ENCODE measurements around the gene PNLIPRP1.

PNLIPRP1 gene

GRCh38 chr10:116653885-116654284 is 63.1 kb downstream of the PNLIPRP1 start:
- DNase-seq (ENCODE audit: low spot score), result no peak
- in situ Hi-C loops (cut with MboI; ENCODE audit: low pct_unique_long_range_greater_than_20kb, low sequenced_read_pairs, unreplicated experiment), result no loop called here
- no peak for TF ChIP-seq CTCF (IDR thresholded peaks at IDR 0.05; ENCODE audit: extremely low read depth, insufficient read depth, missing control alignments)

GRCh38 chr10:116654816-116655215 is 64.1 kb downstream of the PNLIPRP1 start:
- in situ Hi-C loops (cut with MboI; ENCODE audit: low pct_unique_long_range_greater_than_20kb, low sequenced_read_pairs, unreplicated experiment), result no loop called here
- DNase-seq (ENCODE audit: low spot score), result no peak
- TF ChIP-seq CTCF (IDR thresholded peaks at IDR 0.05; ENCODE audit: extremely low read depth, insufficient read depth, missing control alignments), result no peak

- TF ChIP-seq CTCF (IDR thresholded peaks at IDR 0.05; ENCODE audit: extremely low read depth, insufficient read depth, missing control alignments), result no peak
Measured at GRCh38 chr10:116655568-116655967, 64.8 kb downstream of the PNLIPRP1 start.

GRCh38 chr10:116656044-116656443 is 65.3 kb downstream of the PNLIPRP1 start:
- no peak for DNase-seq (ENCODE audit: low spot score)
- in situ Hi-C loops (cut with MboI; ENCODE audit: low pct_unique_long_range_greater_than_20kb, low sequenced_read_pairs, unreplicated experiment), result no loop called here
- no peak for TF ChIP-seq CTCF (IDR thresholded peaks at IDR 0.05; ENCODE audit: extremely low read depth, insufficient read depth, missing control alignments)

More at GRCh38 chr10:116655568-116655967, 64.8 kb downstream of the PNLIPRP1 start:
- no peak for DNase-seq (ENCODE audit: low spot score)
- in situ Hi-C loops (cut with MboI; ENCODE audit: low pct_unique_long_range_greater_than_20kb, low sequenced_read_pairs, unreplicated experiment), result no loop called here

GRCh38 chr10:116657863-116658551 is 67.2 kb downstream of the PNLIPRP1 start:
- in situ Hi-C loops (cut with MboI; ENCODE audit: low pct_unique_long_range_greater_than_20kb, low sequenced_read_pairs, unreplicated experiment), result no loop called here
- no peak for DNase-seq (ENCODE audit: low spot score)
- TF ChIP-seq CTCF (IDR thresholded peaks at IDR 0.05; ENCODE audit: extremely low read depth, insufficient read depth, missing control alignments), result no peak

Measured in GM13977 (cell line).